Measurements from ENCODE around the gene RBM20.

Gene RBM20

DNA sequence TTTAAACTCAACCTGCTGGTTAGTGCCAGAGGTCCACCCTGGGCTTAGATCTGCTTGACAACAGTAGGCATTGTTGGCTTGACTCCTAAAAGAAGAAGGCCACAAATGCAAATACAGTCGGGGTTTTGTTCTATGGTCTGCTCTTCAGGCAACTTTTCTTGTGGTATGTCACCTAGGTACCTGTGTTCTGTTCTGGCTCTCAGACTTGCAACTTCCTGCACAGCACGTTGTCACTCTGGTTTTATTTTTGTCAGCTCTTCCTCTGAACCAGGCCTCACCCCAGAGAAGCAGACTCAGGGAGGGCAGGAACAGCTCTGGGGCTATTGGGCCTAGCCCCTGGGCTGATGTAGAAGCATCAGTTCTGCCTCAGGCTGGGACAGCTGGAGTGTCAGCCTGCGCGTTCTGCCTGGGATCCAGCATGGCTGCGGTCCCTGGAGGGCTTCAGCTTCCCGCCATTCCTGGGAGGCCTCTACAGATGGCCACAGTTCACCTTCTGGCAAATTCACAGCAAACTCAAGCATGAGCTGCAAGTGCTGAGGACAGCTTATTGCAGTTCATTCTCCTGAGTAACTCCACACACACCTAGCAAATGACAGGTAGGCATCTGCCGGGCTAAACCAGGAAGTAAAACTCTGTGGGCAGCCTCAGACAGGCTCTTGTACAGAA lies 216.6 kb downstream of the RBM20 start:
- Histone ChIP-seq H3K27ac (ENCODE audit: insufficient read depth in 1 of 2, low read depth in 1 of 2, low read length in 2 of 2, poor library complexity in 1 of 2, severe bottlenecking in 2 of 2) (no peak overlapping the region), H3K27me3 (replicated peaks in 2 of 5; ENCODE audit: control insufficient read depth in 4 of 5, insufficient read depth in 5 of 5, low read length in 4 of 5) (no peaks in the 10 kb centered on the region), H3K4me3 (ENCODE audit: control insufficient read depth in 1 of 7, extremely low read depth in 1 of 7, insufficient read depth in 4 of 7, low read depth in 2 of 7, low read length in 6 of 7) (no peak overlapping the region), H3K36me3 (ENCODE audit: control insufficient read depth in 4 of 4, insufficient read depth in 4 of 4, low read length in 3 of 4) (no peaks in the 10 kb centered on the region), H3K4me1 (ENCODE audit: control extremely low read depth in 1 of 4, control insufficient read depth in 4 of 4, insufficient read depth in 4 of 4, low read length in 3 of 4) (peaks cover 51 to 79% (median 62%) of the 10 kb centered on the region in 4 experiments), H3K9me3 (ENCODE audit: control extremely low read depth in 1 of 5, control insufficient read depth in 4 of 5, insufficient read depth in 2 of 5, low read depth in 1 of 5, low read length in 4 of 5) (no peaks in the 10 kb centered on the region)
- ChIA-PET CTCF (interaction anchor here (0.9 to 3.0 kb wide), 4 partner anchors 11 to 53 kb away, joined by 3 to 10 read pairs (median 4); partner anchors contain the start of gene PDCD4), POLR2A (interaction anchor here (1.0 kb wide), 1 partner anchor 11 kb away, joined by 5 read pairs; the partner anchor contains the start of gene PDCD4)
- WGBS (ENCODE audit: insufficient coverage), result 82% methylated on average over 6 of the region's 7 CpGs
- DNase-seq, result peak in 1 of 3 donors; percentile 43

DNA sequence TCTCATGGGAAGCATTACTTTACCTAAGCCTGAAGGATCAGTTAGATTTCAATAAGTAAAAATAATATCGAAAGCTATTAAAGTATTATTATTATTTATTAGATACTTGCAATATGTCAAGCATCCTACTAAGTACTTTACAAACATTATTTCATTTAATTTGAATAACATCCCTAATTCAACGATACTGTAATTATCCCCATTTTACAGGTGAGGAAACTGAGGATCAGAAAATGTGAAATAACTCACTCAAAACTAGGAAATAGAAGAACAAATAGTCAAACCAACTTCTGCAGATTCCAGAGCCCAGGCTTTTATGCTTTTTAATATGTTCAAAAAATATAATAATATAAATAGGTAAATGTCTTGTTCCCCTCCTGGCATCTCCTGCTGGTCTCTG lies 217.3 kb downstream of the RBM20 start:
- H3K4me3 ChIP-seq (ENCODE audit: control insufficient read depth in 1 of 7, extremely low read depth in 1 of 7, insufficient read depth in 4 of 7, low read depth in 2 of 7, low read length in 6 of 7), result no peak overlapping the region
- ChIA-PET POLR2A (no interaction called here), CTCF (interaction anchor here (0.9 to 3.0 kb wide), 4 partner anchors 10 to 54 kb away, joined by 3 to 10 read pairs (median 4); partner anchors contain the start of gene PDCD4)
- H3K36me3 ChIP-seq (ENCODE audit: control insufficient read depth in 4 of 4, insufficient read depth in 4 of 4, low read length in 3 of 4), result no peaks in the 10 kb centered on the region
- H3K4me1 ChIP-seq (ENCODE audit: control extremely low read depth in 1 of 4, control insufficient read depth in 4 of 4, insufficient read depth in 4 of 4, low read length in 3 of 4), result peaks cover 51 to 86% (median 68%) of the 10 kb centered on the region in 4 experiments
- DNase-seq, result no peak
- whole genome bisulfite sequencing (ENCODE audit: insufficient coverage), result no CpG with 5 or more reads among the region's 2 CpGs
- no peaks in the 10 kb centered on the region for H3K27me3 ChIP-seq (replicated peaks in 2 of 5; ENCODE audit: control insufficient read depth in 4 of 5, insufficient read depth in 5 of 5, low read length in 4 of 5)
- H3K27ac ChIP-seq (ENCODE audit: insufficient read depth in 1 of 2, low read depth in 1 of 2, low read length in 2 of 2, poor library complexity in 1 of 2, severe bottlenecking in 2 of 2), result no peak overlapping the region
- H3K9me3 ChIP-seq (ENCODE audit: control extremely low read depth in 1 of 5, control insufficient read depth in 4 of 5, insufficient read depth in 2 of 5, low read depth in 1 of 5, low read length in 4 of 5), result no peaks in the 10 kb centered on the region

DNA sequence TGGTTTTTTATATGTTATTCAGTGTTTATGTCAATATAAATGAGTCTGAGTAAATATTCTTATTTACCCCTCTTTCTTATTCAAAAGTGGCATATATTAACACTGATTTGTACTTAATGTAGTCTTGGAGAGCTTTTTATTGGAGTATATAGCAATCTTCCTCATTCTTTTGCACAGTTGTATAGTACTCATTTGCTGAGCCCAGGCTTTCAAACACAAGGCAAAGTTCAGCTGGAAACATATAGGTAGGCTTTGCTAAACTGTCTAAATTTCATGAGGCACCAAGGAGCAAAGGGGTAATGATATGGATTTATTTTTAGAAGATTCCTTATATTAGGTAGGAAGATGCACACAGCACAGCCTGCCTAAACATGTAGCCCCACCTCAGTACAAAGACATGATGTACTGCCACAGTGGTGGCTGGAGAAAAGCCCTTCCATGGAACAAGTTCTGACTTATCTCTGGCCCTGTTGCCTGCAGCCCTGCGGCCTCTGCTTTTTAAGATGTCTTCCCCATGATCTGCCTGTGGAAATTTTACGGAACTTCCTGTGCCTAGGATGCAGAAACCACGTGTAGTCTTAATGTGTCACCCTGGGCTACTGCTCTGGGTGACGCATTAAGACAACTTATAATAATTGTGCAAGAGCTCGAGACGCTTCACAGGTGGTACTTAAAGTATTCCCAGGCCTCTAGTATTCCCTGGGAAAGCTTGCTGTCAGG lies 218.0 kb downstream of the RBM20 start:
- WGBS (ENCODE audit: insufficient coverage), result 91% methylated on average over 6 of the region's 6 CpGs
- Histone ChIP-seq H3K9me3 (ENCODE audit: control extremely low read depth in 1 of 5, control insufficient read depth in 4 of 5, insufficient read depth in 2 of 5, low read depth in 1 of 5, low read length in 4 of 5) (no peaks in the 10 kb centered on the region), H3K36me3 (ENCODE audit: control insufficient read depth in 4 of 4, insufficient read depth in 4 of 4, low read length in 3 of 4) (no peaks in the 10 kb centered on the region), H3K27ac (ENCODE audit: insufficient read depth in 1 of 2, low read depth in 1 of 2, low read length in 2 of 2, poor library complexity in 1 of 2, severe bottlenecking in 2 of 2) (no peak overlapping the region), H3K4me1 (ENCODE audit: control extremely low read depth in 1 of 4, control insufficient read depth in 4 of 4, insufficient read depth in 4 of 4, low read length in 3 of 4) (peaks cover 53 to 92% (median 74%) of the 10 kb centered on the region in 4 experiments), H3K4me3 (ENCODE audit: control insufficient read depth in 1 of 7, extremely low read depth in 1 of 7, insufficient read depth in 4 of 7, low read depth in 2 of 7, low read length in 6 of 7) (no peak overlapping the region), H3K27me3 (replicated peaks in 2 of 5; ENCODE audit: control insufficient read depth in 4 of 5, insufficient read depth in 5 of 5, low read length in 4 of 5) (no peaks in the 10 kb centered on the region)
- ChIA-PET POLR2A (interaction anchor here (1.2 kb wide), 1 partner anchor 9 kb away, joined by 3 read pairs; no protein-coding TSS in a partner anchor), CTCF (interaction anchor here (1.7 to 3.0 kb wide), 2 partner anchors 9 to 55 kb away, joined by 4 to 10 read pairs; partner anchors contain the start of gene PDCD4)
- no peak for DNase-seq

DNA sequence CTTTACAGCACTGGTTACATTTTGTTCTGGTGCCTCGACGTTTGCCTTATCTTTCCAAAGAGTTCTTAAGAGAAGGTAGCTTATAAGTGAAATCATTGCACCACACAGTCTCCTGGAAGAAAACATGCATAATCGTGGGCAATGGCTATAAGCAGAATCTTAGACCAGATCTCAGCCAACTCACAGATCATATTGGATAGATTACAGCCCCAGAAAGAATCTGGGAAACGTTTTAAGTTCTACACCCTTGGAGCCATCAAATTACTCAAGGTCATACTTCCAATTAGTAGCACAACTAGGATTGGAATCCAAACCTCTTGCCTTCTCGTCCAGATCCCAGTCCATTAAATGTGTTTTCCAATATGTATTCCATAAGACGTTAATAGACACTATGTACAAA lies 218.8 kb downstream of the RBM20 start:
- POLR2A ChIA-PET, result interaction anchor here (1.2 kb wide), 1 partner anchor 8 kb away, joined by 3 read pairs; no protein-coding TSS in a partner anchor
- Histone ChIP-seq H3K36me3 (ENCODE audit: control insufficient read depth in 4 of 4, insufficient read depth in 4 of 4, low read length in 3 of 4) (no peaks in the 10 kb centered on the region), H3K27me3 (replicated peaks in 2 of 5; ENCODE audit: control insufficient read depth in 4 of 5, insufficient read depth in 5 of 5, low read length in 4 of 5) (no peaks in the 10 kb centered on the region), H3K27ac (ENCODE audit: insufficient read depth in 1 of 2, low read depth in 1 of 2, low read length in 2 of 2, poor library complexity in 1 of 2, severe bottlenecking in 2 of 2) (no peak overlapping the region), H3K4me1 (ENCODE audit: control extremely low read depth in 1 of 4, control insufficient read depth in 4 of 4, insufficient read depth in 4 of 4, low read length in 3 of 4) (peaks cover 61 to 93% (median 77%) of the 10 kb centered on the region in 4 experiments), H3K4me3 (ENCODE audit: control insufficient read depth in 1 of 7, extremely low read depth in 1 of 7, insufficient read depth in 4 of 7, low read depth in 2 of 7, low read length in 6 of 7) (no peak overlapping the region), H3K9me3 (ENCODE audit: control extremely low read depth in 1 of 5, control insufficient read depth in 4 of 5, insufficient read depth in 2 of 5, low read depth in 1 of 5, low read length in 4 of 5) (no peaks in the 10 kb centered on the region)
- CTCF ChIA-PET, result no interaction called here
- WGBS (ENCODE audit: insufficient coverage), result 86% methylated on average over 3 of the region's 6 CpGs
- DNase-seq, result no peak

DNA sequence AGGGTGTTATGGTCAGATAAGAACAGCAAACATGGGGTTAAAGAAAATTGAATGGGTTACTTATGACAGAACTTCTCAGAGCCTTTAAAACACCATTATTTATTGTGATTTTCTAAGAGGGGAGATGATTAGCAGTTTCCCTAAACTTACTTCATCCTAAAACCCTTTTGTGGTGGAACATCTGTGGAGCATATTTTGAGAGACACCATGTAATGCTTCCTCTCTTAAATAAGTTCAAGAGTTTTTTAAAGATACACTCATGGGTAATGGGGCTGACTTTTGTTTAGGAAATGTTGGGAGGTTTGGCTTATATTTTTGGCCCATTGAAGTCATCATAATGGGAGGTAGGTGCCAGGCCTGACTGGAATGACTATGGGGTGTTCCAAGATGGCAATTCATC lies 219.2 kb downstream of the RBM20 start:
- DNase-seq, result peak in 1 of 3 donors; percentile 35
- Histone ChIP-seq H3K36me3 (ENCODE audit: control insufficient read depth in 4 of 4, insufficient read depth in 4 of 4, low read length in 3 of 4) (no peaks in the 10 kb centered on the region), H3K4me1 (ENCODE audit: control extremely low read depth in 1 of 4, control insufficient read depth in 4 of 4, insufficient read depth in 4 of 4, low read length in 3 of 4) (peaks cover 65 to 93% (median 78%) of the 10 kb centered on the region in 4 experiments), H3K9me3 (ENCODE audit: control extremely low read depth in 1 of 5, control insufficient read depth in 4 of 5, insufficient read depth in 2 of 5, low read depth in 1 of 5, low read length in 4 of 5) (no peaks in the 10 kb centered on the region), H3K27ac (ENCODE audit: insufficient read depth in 1 of 2, low read depth in 1 of 2, low read length in 2 of 2, poor library complexity in 1 of 2, severe bottlenecking in 2 of 2) (no peak overlapping the region), H3K4me3 (ENCODE audit: control insufficient read depth in 1 of 7, extremely low read depth in 1 of 7, insufficient read depth in 4 of 7, low read depth in 2 of 7, low read length in 6 of 7) (no peak overlapping the region), H3K27me3 (replicated peaks in 2 of 5; ENCODE audit: control insufficient read depth in 4 of 5, insufficient read depth in 5 of 5, low read length in 4 of 5) (no peaks in the 10 kb centered on the region)
- ChIA-PET CTCF (no interaction called here), POLR2A (no interaction called here)

DNA sequence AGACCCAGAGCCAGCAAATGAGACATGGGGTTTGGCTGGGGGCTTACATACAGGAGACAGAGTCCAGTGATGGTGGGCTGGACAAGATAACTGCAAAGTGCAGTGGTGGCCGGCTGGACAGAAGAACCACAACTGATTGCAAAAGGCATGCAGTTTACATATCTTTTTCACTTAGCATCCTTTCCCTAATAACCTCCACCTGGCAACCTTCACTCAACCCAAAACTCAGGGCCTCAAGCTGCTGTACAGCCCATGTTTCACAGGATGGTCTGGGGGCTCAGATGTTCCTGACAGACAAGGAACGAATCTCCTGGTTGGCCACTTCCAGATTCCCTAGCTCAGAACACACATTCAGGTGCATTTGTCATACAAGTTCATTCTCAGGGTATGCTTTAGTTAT lies 219.8 kb downstream of the RBM20 start:
- Histone ChIP-seq H3K4me3 (ENCODE audit: control insufficient read depth in 1 of 7, extremely low read depth in 1 of 7, insufficient read depth in 4 of 7, low read depth in 2 of 7, low read length in 6 of 7) (no peak overlapping the region), H3K27ac (ENCODE audit: insufficient read depth in 1 of 2, low read depth in 1 of 2, low read length in 2 of 2, poor library complexity in 1 of 2, severe bottlenecking in 2 of 2) (peak overlapping the region in 1 of 2 experiments; percentile 79), H3K36me3 (ENCODE audit: control insufficient read depth in 4 of 4, insufficient read depth in 4 of 4, low read length in 3 of 4) (no peaks in the 10 kb centered on the region), H3K4me1 (ENCODE audit: control extremely low read depth in 1 of 4, control insufficient read depth in 4 of 4, insufficient read depth in 4 of 4, low read length in 3 of 4) (peaks cover 69 to 93% (median 81%) of the 10 kb centered on the region in 4 experiments), H3K9me3 (ENCODE audit: control extremely low read depth in 1 of 5, control insufficient read depth in 4 of 5, insufficient read depth in 2 of 5, low read depth in 1 of 5, low read length in 4 of 5) (no peaks in the 10 kb centered on the region), H3K27me3 (replicated peaks in 2 of 5; ENCODE audit: control insufficient read depth in 4 of 5, insufficient read depth in 5 of 5, low read length in 4 of 5) (no peaks in the 10 kb centered on the region)
- ChIA-PET CTCF (interaction anchor here (1.0 to 4.9 kb wide), 4 partner anchors 18 to 192 kb away, joined by 3 to 19 read pairs (median 3); no protein-coding TSS in a partner anchor), POLR2A (no interaction called here)
- 100% methylated on average over 1 of the region's 2 CpGs for WGBS (ENCODE audit: insufficient coverage)
- DNase-seq, result no peak
